ENCODE results near the gene GORASP2.

DNA sequence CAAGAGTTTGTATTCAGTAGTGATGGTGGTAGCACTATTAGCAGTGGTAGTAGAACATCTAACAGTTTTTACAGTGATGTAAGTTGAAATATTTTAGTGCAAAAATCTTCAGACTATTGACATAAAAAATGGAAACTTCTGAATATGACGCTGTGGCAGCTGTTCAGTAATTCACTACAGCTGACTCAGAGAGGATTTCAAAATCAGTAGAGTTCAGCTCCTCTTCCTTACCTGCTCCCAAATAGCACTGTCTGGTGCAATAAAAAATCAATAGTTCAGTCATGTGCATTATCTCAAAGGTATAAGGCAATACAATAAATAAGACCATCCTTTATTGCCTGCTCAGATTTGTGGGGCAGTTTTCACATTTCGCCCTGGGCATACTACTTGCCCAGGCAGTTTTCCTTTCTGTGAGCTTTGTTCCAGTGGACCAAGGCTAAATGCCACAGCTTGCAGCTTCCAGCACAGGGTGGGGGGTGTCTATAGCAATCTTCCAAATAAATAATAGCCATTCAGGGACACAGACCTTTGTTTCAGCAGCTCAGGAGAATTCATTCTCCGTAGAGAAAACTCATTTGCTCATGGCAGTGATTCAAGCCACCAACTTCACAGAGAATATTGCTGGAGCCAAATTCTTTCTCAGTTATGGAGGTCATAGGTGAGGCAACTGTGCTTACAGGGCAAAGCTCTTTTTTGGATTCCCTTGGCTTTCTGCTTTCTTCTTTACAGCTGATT, 33.9 kb upstream of the GORASP2 start:
- no peak for TF ChIP-seq CTCF (conservative IDR thresholded peaks at IDR 0.05; ENCODE audit: low read depth, low read length)
- no peak for TF ChIP-seq EZH2 (IDR thresholded peaks at IDR 0.05; ENCODE audit: borderline replicate concordance, low read depth, low read length, poor library complexity, severe bottlenecking)

Measured in A673 (cell line).